Activated T-helper 17 cell treated with anti-CD3 and anti-CD28 coated beads, Interleukin-2, amount 50 U/mL, for 72 hours (primary cell): Measurements from ENCODE around the gene ERAP2. TPM values are rescaled to one million over a fixed set of nuclear protein-coding genes. Genes with fewer than 3 reads are reported as not detected.

Source experiments
- ATAC-seq: fragments of 150-1000 bp; cut with Tn5 transposase; replicated peaks from 2 replicates; pipeline ENCODE4 v1.10.0; 2021; ENCODE audit warnings: mild to moderate bottlenecking, moderate library complexity
- H3K27ac Mint-ChIP-seq: one replicate; pipeline ENCODE4 v1.8.0; 2022; ENCODE audit warnings: mixed read lengths
- H3K27me3 Mint-ChIP-seq: one replicate; pipeline ENCODE4 v1.8.0; 2022; ENCODE audit warnings: mixed read lengths
- H3K36me3 Mint-ChIP-seq: one replicate; pipeline ENCODE4 v1.8.0; 2022; ENCODE audit warnings: low read depth, mild to moderate bottlenecking, mixed read lengths
- H3K4me1 Mint-ChIP-seq: one replicate; pipeline ENCODE4 v1.8.0; 2022; ENCODE audit warnings: mixed read lengths
- H3K4me3 Mint-ChIP-seq: one replicate; pipeline ENCODE4 v1.8.0; 2022; ENCODE audit warnings: mild to moderate bottlenecking, mixed read lengths
- H3K9me3 Mint-ChIP-seq: one replicate; pipeline ENCODE4 v1.8.0; 2022; ENCODE audit warnings: mixed read lengths
- total RNA-seq, 2 donors: library from RNA; stranded (reverse); gene quantifications; one replicate each; pipeline ENCODE4 v1.2.3, GENCODE V29; 2022

ERAP2 gene
- total RNA-seq, 2 donors from 2014 or later, result 37.2 to 74.0 TPM

DNA sequence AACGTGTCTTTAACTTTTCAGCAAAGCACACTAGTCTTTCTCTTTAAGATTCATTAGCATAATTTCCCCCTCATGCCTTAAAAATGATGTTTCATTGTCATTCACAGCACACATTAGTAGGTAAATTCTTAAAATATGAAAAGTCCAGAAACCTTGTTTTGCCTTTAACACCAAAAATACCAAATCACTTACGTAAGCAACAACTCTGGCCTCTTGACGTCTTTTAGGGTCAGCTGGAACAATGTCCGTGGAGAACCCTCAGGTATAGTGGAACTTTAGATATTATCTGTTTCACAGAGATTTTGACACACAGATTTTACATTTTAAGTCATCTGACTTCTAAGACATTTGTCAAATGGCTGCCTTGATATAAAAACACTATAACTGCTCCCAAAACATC, 90.5 kb downstream of the ERAP2 start:
- Mint-ChIP-seq H3K4me1 (peaks cover 63% of the 10 kb centered on the region), H3K27me3 (no peaks in the 10 kb centered on the region), H3K4me3 (no peak overlapping the region), H3K27ac (no peak overlapping the region), H3K9me3 (no peaks in the 10 kb centered on the region), H3K36me3 (peaks cover 8% of the 10 kb centered on the region)
- no peak for ATAC-seq

DNA sequence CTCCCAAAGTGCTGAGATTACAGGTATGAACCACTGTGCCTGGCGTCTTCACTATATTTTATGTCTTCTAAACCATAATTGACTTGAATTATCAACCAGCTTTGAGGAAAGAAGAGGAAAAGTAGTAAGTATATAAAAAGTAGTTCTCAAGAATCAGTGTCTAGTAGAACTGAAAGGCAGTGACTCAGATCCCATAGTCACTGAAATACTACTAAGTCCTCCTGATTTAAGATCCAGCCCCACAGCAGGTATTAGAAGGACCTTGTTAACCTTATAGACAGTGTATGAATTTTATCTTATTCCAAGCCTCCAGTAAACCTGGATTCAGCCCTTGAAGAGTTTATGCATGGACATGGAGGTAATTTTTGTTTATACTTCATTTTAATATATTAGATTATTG, 91.1 kb downstream of the ERAP2 start:
- Mint-ChIP-seq H3K36me3 (peaks cover 8% of the 10 kb centered on the region), H3K27ac (no peak overlapping the region), H3K9me3 (no peaks in the 10 kb centered on the region), H3K4me1 (peaks cover 65% of the 10 kb centered on the region), H3K4me3 (no peak overlapping the region), H3K27me3 (no peaks in the 10 kb centered on the region)
- peak; percentile 72 for ATAC-seq

DNA sequence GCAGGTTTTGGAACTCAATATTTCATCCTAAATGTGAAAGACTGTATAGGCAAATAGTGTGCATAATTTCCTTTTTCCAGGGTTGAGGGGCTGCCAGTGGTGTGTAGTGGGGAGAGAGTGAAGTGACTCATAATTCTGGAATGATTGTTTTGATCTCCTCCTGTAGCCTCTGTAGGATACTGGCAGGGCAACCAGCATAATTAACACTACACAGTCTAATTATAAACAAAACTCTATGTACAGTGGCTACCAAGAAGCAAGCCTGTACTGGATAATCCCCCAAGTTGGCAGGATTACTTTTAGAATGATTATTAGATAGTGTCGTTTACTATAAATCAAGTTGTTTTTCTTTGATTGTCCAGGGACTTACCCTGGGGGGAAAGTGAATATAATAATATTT, 91.8 kb downstream of the ERAP2 start:
- peak overlapping the region; percentile 36 for H3K4me3 Mint-ChIP-seq
- peak; percentile 48 for ATAC-seq
- H3K36me3 Mint-ChIP-seq, result peaks cover 8% of the 10 kb centered on the region

DNA sequence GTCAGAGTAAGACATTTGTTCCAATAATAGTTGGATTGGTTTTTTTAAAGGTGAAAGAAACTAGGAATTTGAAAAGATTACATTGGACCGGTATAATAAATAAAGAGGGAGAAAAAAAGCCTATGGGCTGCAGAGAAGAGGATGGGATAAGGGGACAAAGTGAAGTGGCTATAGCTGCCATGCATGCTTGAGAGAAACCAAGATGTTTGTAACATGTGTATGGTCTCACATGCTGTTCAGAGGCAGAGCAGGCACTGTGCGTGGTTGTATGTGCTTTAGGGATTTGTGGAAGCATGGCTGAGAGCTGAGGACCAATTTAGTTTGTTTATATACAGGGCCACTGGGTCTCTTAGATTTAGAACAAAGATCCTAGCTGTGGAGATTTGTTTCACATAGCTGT, 92.3 kb downstream of the ERAP2 start:
- no peaks in the 10 kb centered on the region for H3K9me3 Mint-ChIP-seq
- peak overlapping the region; percentile 36 for H3K4me3 Mint-ChIP-seq
- no peak for ATAC-seq
- no peak overlapping the region for H3K27ac Mint-ChIP-seq
- no peaks in the 10 kb centered on the region for H3K27me3 Mint-ChIP-seq
- peaks cover 8% of the 10 kb centered on the region for H3K36me3 Mint-ChIP-seq
- H3K4me1 Mint-ChIP-seq, result peaks cover 63% of the 10 kb centered on the region

More for the DNA sequence above, 91.8 kb downstream of the ERAP2 start:
- H3K4me1 Mint-ChIP-seq, result peaks cover 66% of the 10 kb centered on the region
- H3K27ac Mint-ChIP-seq, result no peak overlapping the region
- no peaks in the 10 kb centered on the region for H3K27me3 Mint-ChIP-seq
- no peaks in the 10 kb centered on the region for H3K9me3 Mint-ChIP-seq

Other genes with a start within 250 kb of the ERAP2 start
- 100 to 1,000 TPM; 165 to 229 TPM for gene CAST, start 214.1 kb upstream of the ERAP2 start, total RNA-seq
- 100 to 1,000 TPM in 1 of 2 donors, 10 to 100 TPM in 1; 65.5 to 104 TPM for gene ERAP1, start 68.6 kb upstream of the ERAP2 start, total RNA-seq
- gene LNPEP, start 59.6 kb downstream of the ERAP2 start, total RNA-seq, result 10 to 100 TPM; 45.0 to 52.7 TPM